GM12872 (cell line): Measurements from ENCODE around the gene HERC4.

Experiments used
- CTCF ChIP-seq: IDR thresholded peaks from 3 replicates; pipeline ENCODE4 v1.5.1; 2011; ENCODE audit warnings: low read depth, mild to moderate bottlenecking, low read length, moderate library complexity; ENCODE audit not compliant: insufficient read depth

Gene HERC4

GRCh38 chr10:67975871-67976270, 99.2 kb downstream of the HERC4 start:
- TF ChIP-seq CTCF: no peak

GRCh38 chr10:67971311-67971710, 103.8 kb downstream of the HERC4 start:
- TF ChIP-seq CTCF: no peak

- no peak for TF ChIP-seq CTCF
Measured at GRCh38 chr10:67969875-67970274, 105.2 kb downstream of the HERC4 start.

GRCh38 chr10:67965456-67965855, 109.6 kb downstream of the HERC4 start:
- no peak for TF ChIP-seq CTCF

- no peak for TF ChIP-seq CTCF
Measured at GRCh38 chr10:67959839-67960476, 115.1 kb downstream of the HERC4 start.

GRCh38 chr10:67955614-67956013, 119.5 kb downstream of the HERC4 start:
- no peak for TF ChIP-seq CTCF

GRCh38 chr10:67943917-67944316, 131.2 kb downstream of the HERC4 start:
- TF ChIP-seq CTCF: no peak
